ENCODE results near the gene C5orf46.
"Not testable (repeated sequence)": the region's sequence is repeated elsewhere in the genome, so short reads cannot be mapped to it uniquely, and the experiment has no call there.

C5orf46 gene

GRCh38 chr5:147906326-147907095, at the start of gene C5orf46:
TSS of gene C5orf46 (minus strand) at chr5:147906538. CDS start at chr5:147906501, 37 bp downstream.
- DNase-seq (ENCODE audit: extremely low read depth, low read depth), result no peak
- TF ChIP-seq CTCF (IDR thresholded peaks at IDR 0.05; ENCODE audit: low read depth, low read length), result no peak

GRCh38 chr5:147954971-147955370, 48.6 kb upstream of the C5orf46 start:
- no peak for DNase-seq (ENCODE audit: extremely low read depth, low read depth)
- TF ChIP-seq CTCF (IDR thresholded peaks at IDR 0.05; ENCODE audit: low read depth, low read length), result no peak

- no peak for DNase-seq (ENCODE audit: extremely low read depth, low read depth)
- TF ChIP-seq CTCF (IDR thresholded peaks at IDR 0.05; ENCODE audit: low read depth, low read length), result peak; percentile 45
Observed at GRCh38 chr5:147949711-147950573, 43.6 kb upstream of the C5orf46 start.

- not testable (repeated sequence) for DNase-seq (ENCODE audit: extremely low read depth, low read depth)
Observed at GRCh38 chr5:147946658-147947274, 40.4 kb upstream of the C5orf46 start.

GRCh38 chr5:147939431-147940114, 33.2 kb upstream of the C5orf46 start:
- no peak for TF ChIP-seq CTCF (IDR thresholded peaks at IDR 0.05; ENCODE audit: low read depth, low read length)
- no peak for DNase-seq (ENCODE audit: extremely low read depth, low read depth)

- TF ChIP-seq CTCF (IDR thresholded peaks at IDR 0.05; ENCODE audit: low read depth, low read length), result no peak; the same call in 1 of the 2 replicates
Observed at GRCh38 chr5:147935032-147935431, 28.7 kb upstream of the C5orf46 start.

GRCh38 chr5:147930769-147931168, 24.4 kb upstream of the C5orf46 start:
- no peak for DNase-seq (ENCODE audit: extremely low read depth, low read depth)
- no peak for TF ChIP-seq CTCF (IDR thresholded peaks at IDR 0.05; ENCODE audit: low read depth, low read length)

More at GRCh38 chr5:147935032-147935431, 28.7 kb upstream of the C5orf46 start:
- no peak for DNase-seq (ENCODE audit: extremely low read depth, low read depth)

All from AG09319 (cell line).